NCI-H2029 (cell line): ENCODE results near the gene SLC4A4.

Experiments
- DNase-seq: peaks from one replicate; lab custom pipeline; 2025; lab: John Stamatoyannopoulos, UW

The SLC4A4 gene

GRCh38 chr4:71472946-71473345 is 134.1 kb downstream of the SLC4A4 start:
- DNase-seq, result no peak

GRCh38 chr4:71473541-71474240 is 134.9 kb downstream of the SLC4A4 start:
- DNase-seq, result no peak

- no peak for DNase-seq
Measured at GRCh38 chr4:71474731-71475130, 135.9 kb downstream of the SLC4A4 start.

GRCh38 chr4:71476240-71476639 is 137.4 kb downstream of the SLC4A4 start:
- no peak for DNase-seq

GRCh38 chr4:71486550-71487343 is 147.9 kb downstream of the SLC4A4 start:
- no peak for DNase-seq

GRCh38 chr4:71487344-71487920 is 148.6 kb downstream of the SLC4A4 start:
- DNase-seq, result no peak

- DNase-seq, result no peak
Measured at GRCh38 chr4:71494539-71494938, 155.7 kb downstream of the SLC4A4 start.

- DNase-seq, result no peak
Measured at GRCh38 chr4:71495454-71495853, 156.6 kb downstream of the SLC4A4 start.

GRCh38 chr4:71497078-71497477 is 158.3 kb downstream of the SLC4A4 start:
- no peak for DNase-seq

- DNase-seq, result peak; percentile 13
Measured at GRCh38 chr4:71498002-71498401, 159.2 kb downstream of the SLC4A4 start.

GRCh38 chr4:71498625-71499024 is 159.8 kb downstream of the SLC4A4 start:
- no peak for DNase-seq

- DNase-seq, result no peak
Measured at GRCh38 chr4:71501992-71502391, 163.2 kb downstream of the SLC4A4 start.

- no peak for DNase-seq
Measured at GRCh38 chr4:71518283-71518989, 179.6 kb downstream of the SLC4A4 start.

GRCh38 chr4:71520308-71520707 is 181.5 kb downstream of the SLC4A4 start:
- no peak for DNase-seq

GRCh38 chr4:71520850-71521249 is 182.0 kb downstream of the SLC4A4 start:
- DNase-seq, result no peak

GRCh38 chr4:71524756-71525155 is 185.9 kb downstream of the SLC4A4 start:
- DNase-seq, result no peak

- no peak for DNase-seq
Measured at GRCh38 chr4:71526637-71527406, 188.0 kb downstream of the SLC4A4 start.

- no peak for DNase-seq
Measured at GRCh38 chr4:71532407-71532806, 193.6 kb downstream of the SLC4A4 start.

- no peak for DNase-seq
Measured at GRCh38 chr4:71533121-71533520, 194.3 kb downstream of the SLC4A4 start.

GRCh38 chr4:71537551-71538065 is 198.8 kb downstream of the SLC4A4 start:
- no peak for DNase-seq

- no peak for DNase-seq
Measured at GRCh38 chr4:71538528-71538927, 199.7 kb downstream of the SLC4A4 start.
